ENCODE results near the gene GRID2. TPM values are rescaled to one million over a fixed set of nuclear protein-coding genes. Genes with fewer than 3 reads are reported as not detected.

The GRID2 gene
- total and polyA plus RNA-seq, 10 of the 15 experiments (the other 5 are each of a cell fraction or from before 2014, with no cell fraction given): not detected

GRCh38 chr4:92362028-92362427, 58.3 kb downstream of the GRID2 start:
- Histone ChIP-seq H2AFZ (ENCODE audit: control insufficient read depth, low read depth, low read length) (no peak overlapping the region), H3K4me3 (no peak overlapping the region), H3K27me3 (replicated peaks in 1 of 2; ENCODE audit: control insufficient read depth in 2 of 2, insufficient read depth in 2 of 2, low read length in 1 of 2) (no peaks in the 10 kb centered on the region), H3K4me1 (ENCODE audit: control insufficient read depth, insufficient read depth, low read length) (no peaks in the 10 kb centered on the region), H3K9me3 (replicated peaks; ENCODE audit: control insufficient read depth, insufficient read depth, low read length) (no peaks in the 10 kb centered on the region), H3K36me3 (ENCODE audit: control insufficient read depth in 2 of 2, insufficient read depth in 2 of 2, low read length in 1 of 2) (no peaks in the 10 kb centered on the region), H3K9ac (ENCODE audit: control insufficient read depth, insufficient read depth, low read length) (no peak overlapping the region), H3K79me2 (ENCODE audit: control insufficient read depth, insufficient read depth, low read length) (no peaks in the 10 kb centered on the region), H3K27ac (ENCODE audit: control insufficient read depth, insufficient read depth) (no peak overlapping the region), H4K20me1 (ENCODE audit: control insufficient read depth, insufficient read depth) (no peaks in the 10 kb centered on the region), H3K4me2 (ENCODE audit: control insufficient read depth, insufficient read depth) (no peak overlapping the region)
- ChIA-PET RAD21 (ENCODE audit: unreplicated experiment) (no interaction called here), CTCF (no interaction called here), POLR2A (no interaction called here), SMC1A (ENCODE audit: uncharacterized antibody, unreplicated experiment) (no interaction called here)
- ATAC-seq: no peak
- FAIRE-seq: no peak
- BruUV-seq (replicated peaks): no TSS peak
- intact Hi-C loops (cut with micrococcal nuclease; ENCODE audit: unreplicated experiment) (no loop called here), in situ Hi-C loops (cut with MboI) (no loop called here)
- TF ChIP-seq BCL3 (IDR thresholded peaks at IDR 0.05; ENCODE audit: borderline replicate concordance, insufficient read depth, low read depth, low read length, poor library complexity, severe bottlenecking) (no peak), SMAD5 (IDR thresholded peaks at IDR 0.05; ENCODE audit: low read depth) (no peak), MTA3 (IDR thresholded peaks at IDR 0.05; ENCODE audit: borderline replicate concordance, low read length) (no peak), JUNB (IDR thresholded peaks at IDR 0.05) (no peak), SMC3 (IDR thresholded peaks at IDR 0.05; ENCODE audit: borderline replicate concordance, low read length) (no peak), PAX8 (IDR thresholded peaks at IDR 0.05) (no peak), MEF2A (IDR thresholded peaks at IDR 0.05; ENCODE audit: insufficient read depth, low read depth, low read length) (no peak), CEBPB (IDR thresholded peaks at IDR 0.05; ENCODE audit: borderline replicate concordance in 1 of 2, low read depth in 2 of 2, low read length in 2 of 2) (no peak), NKRF (conservative IDR thresholded peaks at IDR 0.05) (no peak), LARP7 (IDR thresholded peaks at IDR 0.05) (no peak), BMI1 (IDR thresholded peaks at IDR 0.05; ENCODE audit: borderline replicate concordance) (no peak), EZH2 (IDR thresholded peaks at IDR 0.05; ENCODE audit: borderline replicate concordance, control insufficient read depth, low read depth, low read length) (no peak)
- DNase-seq (ENCODE audit: low read depth, low spot score): no peak

Data from GM12878 (cell line).